Endothelial cell of umbilical vein (primary cell): Measurements from ENCODE around the gene CD93. TPM values are rescaled to one million over a fixed set of nuclear protein-coding genes. Genes with fewer than 3 reads are reported as not detected.

Experiments used
- BruUV-seq: library from RNA; stranded (reverse); fragments of 400-500 nt; replicated peaks from 2 replicates; lab custom pipeline; 2021; lab: Mats Ljungman, UMichigan
- CTCF ChIA-PET: fragments of 300-600, 350-600 bp; sonication (Branson Sonifier 250); formaldehyde crosslinking; loops from one replicate; lab custom pipeline; 2021; ENCODE audit warnings: antibody characterized with exemption, inconsistent platforms; lab: Charles Lee
- POLR2A ChIA-PET: fragments of 300-600, 350-600 bp; sonication (Branson Sonifier 250); formaldehyde crosslinking; loops from one replicate; lab custom pipeline; 2021; ENCODE audit warnings: antibody characterized with exemption, inconsistent platforms; lab: Charles Lee
- DNase-seq: peaks from one replicate; pipeline ENCODE4 v3.0.0-alpha.2; 2011; ENCODE audit warnings: low read depth, low spot score
- FAIRE-seq: peaks from 2 replicates; lab custom pipeline; 2011; peaks lifted over from hg19 to GRCh38; lab: Jason Lieb, UNC
- H2AFZ ChIP-seq: 2 replicates; pipeline ENCODE4 v1.6.0; 2012; ENCODE audit warnings: low read depth, low read length, control low read depth, inconsistent platforms
- H3K27ac ChIP-seq: 2 replicates; pipeline ENCODE4 v1.5.1; 2011; ENCODE audit warnings: low read depth, mild to moderate bottlenecking, control low read depth, low read length, moderate library complexity; ENCODE audit not compliant: insufficient read depth
- H3K27me3 ChIP-seq, 2 experiments: 2 replicates each; pipeline versions ENCODE4 v1.6.0 to v1.6.1; 2011; ENCODE audit warnings: low read length in 2 of 2, mixed read lengths in 1 of 2; ENCODE audit not compliant: control insufficient read depth in 2 of 2, insufficient read depth in 2 of 2
- H3K36me3 ChIP-seq, 2 experiments: 2 replicates in 1 of 2; 3 replicates in 1 of 2; pipeline ENCODE4 v1.5.1; 2011; ENCODE audit warnings: low read length in 2 of 2, mild to moderate bottlenecking in 1 of 2, moderate library complexity in 1 of 2; ENCODE audit not compliant: control insufficient read depth in 2 of 2, insufficient read depth in 2 of 2; ENCODE audit errors: extremely low read depth in 1 of 2
- H3K4me1 ChIP-seq: 3 replicates; pipeline ENCODE4 v1.5.1; 2011; ENCODE audit warnings: mild to moderate bottlenecking, low read length; ENCODE audit not compliant: control insufficient read depth, insufficient read depth; ENCODE audit errors: extremely low read depth
- H3K4me2 ChIP-seq: 2 replicates; pipeline ENCODE4 v1.6.1; 2011; ENCODE audit warnings: low read length, control low read depth, mixed read lengths; ENCODE audit not compliant: insufficient read depth
- H3K4me3 ChIP-seq, 3 experiments: fragments of 200-600 bp in 1 of 3; sonication (generic), shearing (Covaris generic) in 1 of 3; replicated peaks in 1 of 3; 2 replicates each; pipeline ENCODE4 v1.5.1; 2011 to 2016; ENCODE audit warnings: control low read depth in 3 of 3, low read length in 3 of 3, mild to moderate bottlenecking in 2 of 3, inconsistent platforms in 1 of 3, low read depth in 1 of 3, moderate library complexity in 1 of 3; ENCODE audit not compliant: insufficient read depth in 1 of 3
- H3K79me2 ChIP-seq: 2 replicates; pipeline ENCODE4 v1.6.0; 2012; ENCODE audit warnings: low read length, inconsistent platforms; ENCODE audit not compliant: control insufficient read depth, insufficient read depth
- H3K9ac ChIP-seq: replicated peaks from 2 replicates; pipeline ENCODE3; 2011; ENCODE audit warnings: low read length, control low read depth; ENCODE audit not compliant: insufficient read depth; ENCODE audit errors: extremely low read depth
- H3K9me1 ChIP-seq: replicated peaks from 3 replicates; pipeline ENCODE4 v1.6.0; 2011; ENCODE audit warnings: mild to moderate bottlenecking, low read length; ENCODE audit not compliant: control insufficient read depth, insufficient read depth; ENCODE audit errors: extremely low read depth
- H3K9me3 ChIP-seq: replicated peaks from 2 replicates; pipeline ENCODE4 v1.5.1; 2012; ENCODE audit warnings: low read length, inconsistent platforms; ENCODE audit not compliant: control insufficient read depth, insufficient read depth
- H4K20me1 ChIP-seq: replicated peaks from 2 replicates; pipeline ENCODE3; 2011; ENCODE audit warnings: mild to moderate bottlenecking, low read length; ENCODE audit not compliant: control insufficient read depth, insufficient read depth; ENCODE audit errors: extremely low read depth
- CTCF ChIP-seq, 2 donors: IDR thresholded peaks; 1 replicate in 1 of 2; 2 replicates in 1 of 2; pipeline ENCODE4 v1.5.1; 2011; ENCODE audit warnings: low read length in 2 of 2, mild to moderate bottlenecking in 2 of 2, moderate library complexity in 2 of 2, control low read depth in 1 of 2, inconsistent platforms in 1 of 2, low read depth in 1 of 2; ENCODE audit not compliant: insufficient read depth in 1 of 2; ENCODE audit errors: extremely low read depth in 1 of 2
- FOS ChIP-seq: IDR thresholded peaks from 2 replicates; pipeline ENCODE4 v1.6.1; 2011; ENCODE audit warnings: mild to moderate bottlenecking, low read length, moderate library complexity, borderline replicate concordance; ENCODE audit not compliant: insufficient read depth
- JUN ChIP-seq: IDR thresholded peaks from 2 replicates; pipeline ENCODE4 v1.6.1; 2011; ENCODE audit warnings: borderline replicate concordance, low read depth; ENCODE audit not compliant: insufficient read length, insufficient read depth
- MAX ChIP-seq: IDR thresholded peaks from 2 replicates; pipeline ENCODE4 v1.6.1; 2011; ENCODE audit not compliant: insufficient read depth, insufficient read length
- MYC ChIP-seq: IDR thresholded peaks from one replicate; pipeline ENCODE4 v1.6.1; 2011; ENCODE audit warnings: mild to moderate bottlenecking, low read depth, low read length
- POLR2A ChIP-seq: IDR thresholded peaks from 2 replicates; pipeline ENCODE4 v1.6.1; 2012; ENCODE audit warnings: low read depth, mild to moderate bottlenecking, control low read depth, low read length
- POLR2AphosphoS5 ChIP-seq: IDR thresholded peaks from 2 replicates; pipeline ENCODE4 v1.6.1; 2012; ENCODE audit warnings: low read depth, mild to moderate bottlenecking, control low read depth, low read length, moderate library complexity; ENCODE audit not compliant: insufficient read depth
- dilution Hi-C: fragments of 300-500 bp; cut with MboI; formaldehyde crosslinking; loops from one replicate; pipeline ENCODE4 v1.15.0; 2019; ENCODE audit warnings: low sequenced_read_pairs; ENCODE audit not compliant: extremely low pct_ligation_motif_present
- intact Hi-C: fragments of 100-400 bp; cut with micrococcal nuclease; formaldehyde crosslinking; loops from one replicate; pipeline ENCODE4 v1.10.0; 2022
- polyA plus RNA-seq, 4 experiments: library from polyadenylated mRNA; depleted of rRNA in 3 of 4; stranded (reverse) in 3 of 4; unstranded in 1 of 4; fragments of >200 nt; gene quantifications; 2 replicates each; pipeline versions ENCODE4 v1.2.1 to v1.2.3, GENCODE V29; 2011 to 2012; ENCODE audit warnings: missing spikeins in 1 of 4
- total RNA-seq: library from RNA; stranded (reverse); gene quantifications from 2 replicates; pipeline ENCODE4 v1.2.3, GENCODE V29; 2021

The CD93 gene
- total and polyA plus RNA-seq, 2 donors (not counting 3 experiments of a cell fraction or from before 2014, with no cell fraction given): 180 to 413 TPM

GRCh38 chr20:23084845-23085365 lies 1.2 kb downstream of the CD93 start:
- ChIA-PET CTCF (interaction anchor here (0.9 to 4.8 kb wide), 13 partner anchors 18 to 393 kb away, joined by 3 to 36 read pairs (median 20); partner anchors contain the start of gene THBD), POLR2A (interaction anchor here (1.4 to 2.8 kb wide), 7 partner anchors 18 to 273 kb away, joined by 3 to 20 read pairs (median 11); no protein-coding TSS in a partner anchor)
- no peaks in the 10 kb centered on the region for H3K27me3 ChIP-seq
- no peaks in the 10 kb centered on the region for H4K20me1 ChIP-seq
- dilution Hi-C loops (no loop called here), intact Hi-C loops (loop anchor here (1.0 to 10.0 kb wide), 3 partner anchors 35 to 1780 kb away; partner anchors contain the start of gene XRN2)
- TF ChIP-seq POLR2A: peak; percentile 85
- TF ChIP-seq JUN: no peak
- peak; percentile 85 for TF ChIP-seq POLR2AphosphoS5
- peak; percentile 87 for TF ChIP-seq MAX
- no peak for TF ChIP-seq MYC
- no peak for TF ChIP-seq CTCF (IDR thresholded peaks at IDR 0.05; ENCODE audit: extremely low read depth in 1 of 2, insufficient read depth in 1 of 2, low read depth in 1 of 2, low read length in 2 of 2)
- peak; percentile 63 for TF ChIP-seq FOS
- no TSS peak for BruUV-seq
- H3K4me3 ChIP-seq: peak overlapping the region; percentile 82 to 93 (median 86)
- H3K79me2 ChIP-seq: peaks cover 58% of the 10 kb centered on the region
- peak; percentile 91 for FAIRE-seq
- peak overlapping the region; percentile 95 for H3K4me2 ChIP-seq
- peak overlapping the region; percentile 98 for H3K27ac ChIP-seq
- H3K9me3 ChIP-seq: no peaks in the 10 kb centered on the region
- no peak overlapping the region for H2AFZ ChIP-seq
- peaks cover 10 to 14% of the 10 kb centered on the region in 2 experiments for H3K36me3 ChIP-seq
- H3K9ac ChIP-seq: peak overlapping the region; percentile 96
- peaks cover 57% of the 10 kb centered on the region for H3K4me1 ChIP-seq
- H3K9me1 ChIP-seq: no peaks in the 10 kb centered on the region
- DNase-seq: peak; percentile 77
